ENCODE results near the gene EVI5L.
A peak's percentile ranks its signal among the peaks of the same experiment; 100 is the strongest.

Gene EVI5L

GRCh38 chr19:7860714-7861618 lies 30.9 kb downstream of the EVI5L start:
- no peak for DNase-seq (ENCODE audit: low spot score)

- DNase-seq (ENCODE audit: low spot score) = no peak
Observed at GRCh38 chr19:7861619-7862412, 31.8 kb downstream of the EVI5L start.

- DNase-seq (ENCODE audit: low spot score) = no peak
Observed at GRCh38 chr19:7862413-7862951, 32.5 kb downstream of the EVI5L start.

GRCh38 chr19:7863157-7863970 lies 33.3 kb downstream of the EVI5L start:
- no peak for DNase-seq (ENCODE audit: low spot score)

- no peak for DNase-seq (ENCODE audit: low spot score)
Observed at GRCh38 chr19:7863971-7864689, 34.1 kb downstream of the EVI5L start.

- DNase-seq (ENCODE audit: low spot score) = no peak
Observed at GRCh38 chr19:7864690-7865074, 34.7 kb downstream of the EVI5L start.

- DNase-seq (ENCODE audit: low spot score) = no peak
Observed at GRCh38 chr19:7865262-7865911, 35.4 kb downstream of the EVI5L start.

- DNase-seq (ENCODE audit: low spot score) = no peak
Observed at GRCh38 chr19:7866399-7867091, 36.5 kb downstream of the EVI5L start.

GRCh38 chr19:7867092-7867844 lies 37.2 kb downstream of the EVI5L start:
- DNase-seq (ENCODE audit: low spot score) = no peak

- DNase-seq (ENCODE audit: low spot score) = no peak
Observed at GRCh38 chr19:7868326-7868670, 38.3 kb downstream of the EVI5L start.

GRCh38 chr19:7868671-7869452 lies 38.8 kb downstream of the EVI5L start:
- no peak for DNase-seq (ENCODE audit: low spot score)

- DNase-seq (ENCODE audit: low spot score) = no peak
Observed at GRCh38 chr19:7869453-7869909, 39.5 kb downstream of the EVI5L start.

GRCh38 chr19:7869910-7870511 lies 40.0 kb downstream of the EVI5L start:
- DNase-seq (ENCODE audit: low spot score) = no peak

- DNase-seq (ENCODE audit: low spot score) = no peak
Observed at GRCh38 chr19:7870571-7871436, 40.8 kb downstream of the EVI5L start.

- DNase-seq (ENCODE audit: low spot score) = peak; percentile 54
Observed at GRCh38 chr19:7871437-7872305, 41.7 kb downstream of the EVI5L start.

Data from pons (tissue), 1 donor.